Body of pancreas (tissue), 4 donors: Measurements from ENCODE around the gene IGSF9.

Experiments
- POLR2A ChIP-seq, 3 donors: fragments of 450-650 bp; IDR thresholded peaks; one replicate each; pipeline ENCODE4 v1.6.1; 2016; ENCODE audit warnings: antibody characterized with exemption in 3 of 3, mild to moderate bottlenecking in 2 of 3
- TF ChIP-seq, protein P1 (sequence below), 7 experiments: fragments of 450-650 bp in 4 of 7; fragments of 200-600 bp in 3 of 7; sonication (generic) in 3 of 7; IDR thresholded peaks; one replicate each; pipeline ENCODE4 v1.5.1; 2016 to 2019; ENCODE audit warnings: antibody characterized with exemption in 7 of 7

- TF ChIP-seq POLR2A (IDR thresholded peaks at IDR 0.05) = no peak
- TF ChIP-seq, protein P1, sequence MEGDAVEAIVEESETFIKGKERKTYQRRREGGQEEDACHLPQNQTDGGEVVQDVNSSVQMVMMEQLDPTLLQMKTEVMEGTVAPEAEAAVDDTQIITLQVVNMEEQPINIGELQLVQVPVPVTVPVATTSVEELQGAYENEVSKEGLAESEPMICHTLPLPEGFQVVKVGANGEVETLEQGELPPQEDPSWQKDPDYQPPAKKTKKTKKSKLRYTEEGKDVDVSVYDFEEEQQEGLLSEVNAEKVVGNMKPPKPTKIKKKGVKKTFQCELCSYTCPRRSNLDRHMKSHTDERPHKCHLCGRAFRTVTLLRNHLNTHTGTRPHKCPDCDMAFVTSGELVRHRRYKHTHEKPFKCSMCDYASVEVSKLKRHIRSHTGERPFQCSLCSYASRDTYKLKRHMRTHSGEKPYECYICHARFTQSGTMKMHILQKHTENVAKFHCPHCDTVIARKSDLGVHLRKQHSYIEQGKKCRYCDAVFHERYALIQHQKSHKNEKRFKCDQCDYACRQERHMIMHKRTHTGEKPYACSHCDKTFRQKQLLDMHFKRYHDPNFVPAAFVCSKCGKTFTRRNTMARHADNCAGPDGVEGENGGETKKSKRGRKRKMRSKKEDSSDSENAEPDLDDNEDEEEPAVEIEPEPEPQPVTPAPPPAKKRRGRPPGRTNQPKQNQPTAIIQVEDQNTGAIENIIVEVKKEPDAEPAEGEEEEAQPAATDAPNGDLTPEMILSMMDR (IDR thresholded peaks at IDR 0.05) = no peak
These were observed 3.7 kb upstream of the IGSF9 start for GRCh38 chr1:159949123-159949522.
